HTERT RPE-1 (cell line): ENCODE results near the gene CWF19L2.

ENCODE experiments used
- in situ Hi-C: fragments of 300-500 bp; cut with MboI; formaldehyde crosslinking; loops from 4 replicates; pipeline ENCODE4 v1.14.3; 2020; ENCODE audit warnings: low sequenced_read_pairs

The CWF19L2 gene

DNA sequence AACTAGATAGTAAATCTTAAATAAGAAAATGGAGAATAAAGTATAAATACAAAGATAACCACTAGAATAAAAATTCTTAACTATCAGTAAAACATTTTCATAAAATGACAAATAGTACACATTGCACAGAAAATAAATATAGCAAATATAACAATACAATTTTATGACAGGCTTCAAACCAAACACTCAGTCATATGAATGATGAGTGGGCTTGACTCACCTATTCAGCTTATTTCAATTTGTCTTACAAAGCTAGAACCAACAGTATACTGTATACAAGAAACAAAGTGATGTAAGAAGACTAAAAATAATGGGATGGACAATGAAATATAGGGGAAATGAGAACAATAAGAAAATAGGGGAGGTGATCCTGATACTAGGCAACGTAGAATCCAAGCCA lies 141.2 kb downstream of the CWF19L2 start:
- in situ Hi-C loops = no loop called here

DNA sequence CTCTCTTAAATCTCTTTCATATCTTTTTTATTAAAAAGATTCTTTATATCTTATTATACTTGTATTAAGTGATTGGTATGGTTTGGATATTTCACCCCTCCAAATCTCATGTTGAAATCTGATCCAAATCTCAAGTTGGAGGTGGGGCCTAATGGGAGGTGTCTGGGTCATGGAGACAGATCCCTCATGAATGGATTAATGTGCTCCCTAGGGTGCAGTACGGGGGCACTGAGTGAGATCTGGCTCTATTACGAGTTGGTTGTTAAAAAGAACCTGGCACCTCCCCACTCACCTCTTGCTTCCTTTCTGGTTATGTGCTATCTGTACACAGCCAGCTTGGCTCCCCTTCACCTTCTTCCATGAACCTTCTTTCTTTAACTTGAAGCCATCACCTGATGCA lies 149.6 kb downstream of the CWF19L2 start:
- in situ Hi-C loops = no loop called here

DNA sequence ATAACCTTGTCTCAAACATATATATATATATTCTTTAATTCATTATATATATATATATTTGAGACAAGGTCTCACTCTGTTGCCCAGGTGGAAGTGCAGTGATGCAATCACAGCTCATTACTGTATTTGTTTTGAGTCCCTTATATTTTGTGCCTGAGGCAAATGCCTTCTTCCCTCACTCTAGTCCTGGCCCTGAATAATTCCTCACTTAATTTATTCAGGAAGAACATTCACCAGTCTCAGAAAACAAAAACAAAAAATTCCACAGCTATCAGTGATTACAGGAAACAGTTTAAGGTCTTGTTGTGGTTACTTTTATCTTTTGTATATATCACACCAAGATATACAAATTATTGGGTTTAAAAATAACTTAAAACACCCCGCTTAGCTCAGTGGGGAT lies 155.7 kb downstream of the CWF19L2 start:
- in situ Hi-C loops = no loop called here

DNA sequence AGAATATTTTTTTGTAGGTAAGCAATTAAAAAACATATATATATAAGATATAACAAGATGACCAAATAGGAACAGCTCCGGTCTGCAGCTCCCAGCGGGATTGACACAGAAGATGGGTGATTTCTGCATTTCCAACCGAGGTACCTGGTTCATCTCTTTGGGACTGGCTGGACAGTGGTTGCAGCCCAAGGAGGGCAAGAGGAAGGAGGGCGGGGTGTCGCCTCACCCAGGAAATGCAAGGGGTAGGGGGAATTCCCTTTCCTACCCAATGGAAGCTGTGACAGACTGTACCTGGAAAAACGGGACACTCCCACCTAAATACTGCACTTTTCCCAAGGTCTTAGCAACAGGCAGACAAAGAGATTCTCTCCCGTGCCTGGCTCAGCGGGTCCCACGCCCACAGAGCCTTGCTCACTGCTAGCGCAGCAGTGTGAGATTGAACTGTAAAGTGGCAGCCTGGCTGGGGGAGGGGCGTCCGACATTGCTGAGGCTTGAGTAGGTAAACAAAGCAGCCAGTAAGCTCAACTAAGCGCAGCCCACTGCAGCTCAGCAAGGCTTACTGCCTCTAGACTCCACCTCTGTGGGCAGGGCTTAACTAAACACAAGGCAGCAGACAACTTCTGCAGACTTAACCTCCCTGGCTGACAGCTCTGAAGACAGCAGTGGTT lies 163.8 kb downstream of the CWF19L2 start:
- in situ Hi-C loops = no loop called here

DNA sequence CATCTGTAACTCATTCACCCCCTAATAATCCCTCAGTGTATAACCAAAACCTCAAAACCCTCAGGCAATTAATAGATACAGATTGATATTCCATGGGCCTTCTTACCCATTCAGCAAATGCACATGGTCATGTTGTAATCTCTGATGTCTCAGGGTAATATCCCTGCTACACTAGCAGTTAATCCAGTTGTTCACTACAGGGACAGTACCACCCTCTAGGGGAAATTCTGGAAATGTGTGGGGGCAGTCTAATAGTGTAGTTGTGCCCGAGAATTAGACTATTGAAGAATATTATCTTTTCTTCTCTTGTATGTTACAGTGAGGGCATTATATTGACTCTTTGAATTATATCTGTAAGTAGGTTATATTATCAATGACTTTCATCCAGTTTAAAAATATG lies 175.4 kb downstream of the CWF19L2 start:
- in situ Hi-C loops = no loop called here
